ENCODE results near the gene ABCA8. TPM values are rescaled to one million over a fixed set of nuclear protein-coding genes. Genes with fewer than 3 reads are reported as not detected.
"Not testable (repeated sequence)": the region's sequence is repeated elsewhere in the genome, so short reads cannot be mapped to it uniquely, and the experiment has no call there.

ABCA8 gene
- total RNA-seq, 4 donors from 2014 or later, result 10.9 to 87.5 (median 21.2) TPM

- Histone ChIP-seq H3K36me3 (no peaks in the 10 kb centered on the region), H3K27me3 (no peaks in the 10 kb centered on the region), H3K4me3 (no peak overlapping the region), H3K9me3 (no peaks in the 10 kb centered on the region), H3K27ac (no peak overlapping the region), H3K4me1 (no peaks in the 10 kb centered on the region)
- TF ChIP-seq POLR2A (IDR thresholded peaks at IDR 0.05), result no peak
- TF ChIP-seq, protein P1, sequence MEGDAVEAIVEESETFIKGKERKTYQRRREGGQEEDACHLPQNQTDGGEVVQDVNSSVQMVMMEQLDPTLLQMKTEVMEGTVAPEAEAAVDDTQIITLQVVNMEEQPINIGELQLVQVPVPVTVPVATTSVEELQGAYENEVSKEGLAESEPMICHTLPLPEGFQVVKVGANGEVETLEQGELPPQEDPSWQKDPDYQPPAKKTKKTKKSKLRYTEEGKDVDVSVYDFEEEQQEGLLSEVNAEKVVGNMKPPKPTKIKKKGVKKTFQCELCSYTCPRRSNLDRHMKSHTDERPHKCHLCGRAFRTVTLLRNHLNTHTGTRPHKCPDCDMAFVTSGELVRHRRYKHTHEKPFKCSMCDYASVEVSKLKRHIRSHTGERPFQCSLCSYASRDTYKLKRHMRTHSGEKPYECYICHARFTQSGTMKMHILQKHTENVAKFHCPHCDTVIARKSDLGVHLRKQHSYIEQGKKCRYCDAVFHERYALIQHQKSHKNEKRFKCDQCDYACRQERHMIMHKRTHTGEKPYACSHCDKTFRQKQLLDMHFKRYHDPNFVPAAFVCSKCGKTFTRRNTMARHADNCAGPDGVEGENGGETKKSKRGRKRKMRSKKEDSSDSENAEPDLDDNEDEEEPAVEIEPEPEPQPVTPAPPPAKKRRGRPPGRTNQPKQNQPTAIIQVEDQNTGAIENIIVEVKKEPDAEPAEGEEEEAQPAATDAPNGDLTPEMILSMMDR (IDR thresholded peaks at IDR 0.05), result no peak
- DNase-seq, result no peak
These were observed 2.8 kb upstream of the ABCA8 start for GRCh38 chr17:68957944-68958343.

- Histone ChIP-seq H3K36me3 (no peaks in the 10 kb centered on the region), H3K4me3 (peak overlapping the region in 2 of 4 donors; percentile 24 to 31), H3K27ac (peak overlapping the region in 1 of 4 donors; percentile 33), H3K9me3 (no peaks in the 10 kb centered on the region), H3K4me1 (no peaks in the 10 kb centered on the region), H3K27me3 (no peaks in the 10 kb centered on the region)
- no peak for DNase-seq
- TF ChIP-seq, protein P1 (IDR thresholded peaks at IDR 0.05), result no peak
- TF ChIP-seq POLR2A (IDR thresholded peaks at IDR 0.05), result no peak
These were observed 871 bp downstream of the ABCA8 start for GRCh38 chr17:68954146-68954896.

- no peak for DNase-seq
- no peaks in the 10 kb centered on the region for H3K36me3 ChIP-seq
- H3K9me3 ChIP-seq, result no peaks in the 10 kb centered on the region
- no peaks in the 10 kb centered on the region for H3K4me1 ChIP-seq
- no peak overlapping the region for H3K27ac ChIP-seq
- TF ChIP-seq, protein P1 (IDR thresholded peaks at IDR 0.05), result no peak
- TF ChIP-seq POLR2A (IDR thresholded peaks at IDR 0.05), result no peak
- peak overlapping the region in 2 of 4 donors; percentile 24 to 31 for H3K4me3 ChIP-seq
- H3K27me3 ChIP-seq, result no peaks in the 10 kb centered on the region
These were observed 1.7 kb downstream of the ABCA8 start for GRCh38 chr17:68953340-68953997.

- TF ChIP-seq POLR2A (IDR thresholded peaks at IDR 0.05), result no peak
- TF ChIP-seq, protein P1 (IDR thresholded peaks at IDR 0.05), result no peak
- H3K4me3 ChIP-seq, result no peak overlapping the region
- H3K4me1 ChIP-seq, result no peaks in the 10 kb centered on the region
- H3K9me3 ChIP-seq, result no peaks in the 10 kb centered on the region
- H3K27me3 ChIP-seq, result no peaks in the 10 kb centered on the region
- DNase-seq, result no peak
- H3K36me3 ChIP-seq, result no peaks in the 10 kb centered on the region
- no peak overlapping the region for H3K27ac ChIP-seq
These were observed 4.5 kb downstream of the ABCA8 start for GRCh38 chr17:68950725-68951124.

DNA sequence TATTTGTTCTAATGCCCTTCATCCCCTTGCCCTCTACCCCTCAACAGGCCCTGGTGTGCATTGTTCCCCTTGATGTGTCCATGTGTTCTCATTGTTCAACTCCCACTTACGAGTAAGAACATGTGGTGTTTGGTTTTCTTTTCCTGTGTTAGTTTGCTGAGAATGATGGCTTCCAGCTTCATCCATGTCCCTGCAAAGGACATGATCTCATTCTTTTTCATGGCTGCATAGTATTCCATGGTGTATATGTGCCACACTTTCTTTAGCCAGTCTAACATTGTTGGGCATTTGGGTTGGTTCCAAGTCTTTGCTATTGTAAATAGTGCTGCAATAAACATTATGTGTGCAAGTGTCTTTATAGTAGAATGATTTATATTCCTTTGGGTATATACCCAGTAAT lies 7.3 kb downstream of the ABCA8 start:
- H3K4me1 ChIP-seq, H3K9me3 ChIP-seq, H3K4me3 ChIP-seq, H3K27me3 ChIP-seq, DNase-seq, H3K27ac ChIP-seq, H3K36me3 ChIP-seq: not testable (repeated sequence)

DNA sequence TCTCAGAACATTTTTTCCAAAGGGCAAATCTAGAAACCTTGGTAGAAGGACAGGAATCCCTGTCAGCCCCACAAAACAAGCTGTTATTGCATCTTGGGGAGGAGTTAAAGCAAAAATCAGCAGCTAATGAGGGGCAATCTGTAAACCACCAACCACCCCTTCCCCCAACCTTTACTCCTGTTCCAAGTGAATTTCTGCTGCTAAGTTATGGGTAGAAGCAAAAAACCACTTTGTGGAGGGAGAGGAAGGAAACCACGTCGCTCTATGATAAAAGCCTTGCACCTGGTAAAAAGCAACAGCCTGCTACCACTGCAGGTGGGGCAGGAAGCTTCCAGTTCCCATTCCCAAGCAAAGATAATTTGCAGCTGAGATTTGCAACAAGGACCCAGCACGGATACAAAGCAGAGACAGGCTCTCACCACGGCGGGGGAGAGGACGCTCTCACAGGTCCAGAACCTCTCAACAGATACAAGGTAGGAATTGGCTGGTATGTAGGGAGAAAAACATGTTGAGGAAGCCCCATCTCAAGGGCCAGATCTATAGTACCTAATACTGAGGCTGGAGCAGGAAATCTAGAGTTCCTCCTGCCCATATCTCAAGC lies 10.7 kb downstream of the ABCA8 start:
- Histone ChIP-seq H3K27me3 (no peaks in the 10 kb centered on the region), H3K27ac (no peak overlapping the region), H3K9me3 (no peaks in the 10 kb centered on the region), H3K4me1 (no peaks in the 10 kb centered on the region), H3K4me3 (no peak overlapping the region), H3K36me3 (no peaks in the 10 kb centered on the region)
- TF ChIP-seq POLR2A (IDR thresholded peaks at IDR 0.05), result no peak
- TF ChIP-seq, protein P1 (IDR thresholded peaks at IDR 0.05), result no peak
- DNase-seq, result no peak

DNA sequence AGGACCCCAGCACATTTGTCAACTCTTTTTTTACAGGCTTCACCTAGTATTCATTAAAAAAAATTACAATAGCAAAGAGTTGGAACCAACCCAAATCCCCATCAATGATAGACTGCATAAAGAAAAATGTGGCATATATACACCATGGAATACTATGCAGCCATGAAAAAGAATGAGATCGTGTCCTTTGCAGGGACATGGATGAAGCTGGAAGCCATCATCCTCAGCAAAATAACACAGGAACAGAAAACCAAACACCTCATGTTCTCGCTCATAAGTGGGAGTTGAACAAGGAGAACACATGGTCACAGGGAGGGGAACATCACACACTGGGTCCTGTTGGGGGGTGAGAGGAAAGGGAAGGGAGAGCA lies 11.4 kb downstream of the ABCA8 start:
- not testable (repeated sequence) for H3K36me3 ChIP-seq

More for the DNA sequence above, 11.4 kb downstream of the ABCA8 start:
- H3K4me1 ChIP-seq, H3K27me3 ChIP-seq, H3K4me3 ChIP-seq, H3K9me3 ChIP-seq, DNase-seq, H3K27ac ChIP-seq: not testable (repeated sequence)
